GM19463 (cell line): ENCODE measurements around the gene AIP.
"Not testable (repeated sequence)": the region's sequence is repeated elsewhere in the genome, so short reads cannot be mapped to it uniquely, and the experiment has no call there.

Experiments used
- ATAC-seq: cut with Tn5 transposase; IDR thresholded peaks from one replicate; pipeline ENCODE4 v1.9.1; 2021; ENCODE audit warnings: mild to moderate bottlenecking, moderate library complexity; ENCODE audit not compliant: unreplicated experiment

AIP gene

GRCh38 chr11:67448220-67448609 is 34.6 kb upstream of the AIP start:
- ATAC-seq, result no peak

- no peak for ATAC-seq
Measured at GRCh38 chr11:67449116-67449844, 33.5 kb upstream of the AIP start.

DNA sequence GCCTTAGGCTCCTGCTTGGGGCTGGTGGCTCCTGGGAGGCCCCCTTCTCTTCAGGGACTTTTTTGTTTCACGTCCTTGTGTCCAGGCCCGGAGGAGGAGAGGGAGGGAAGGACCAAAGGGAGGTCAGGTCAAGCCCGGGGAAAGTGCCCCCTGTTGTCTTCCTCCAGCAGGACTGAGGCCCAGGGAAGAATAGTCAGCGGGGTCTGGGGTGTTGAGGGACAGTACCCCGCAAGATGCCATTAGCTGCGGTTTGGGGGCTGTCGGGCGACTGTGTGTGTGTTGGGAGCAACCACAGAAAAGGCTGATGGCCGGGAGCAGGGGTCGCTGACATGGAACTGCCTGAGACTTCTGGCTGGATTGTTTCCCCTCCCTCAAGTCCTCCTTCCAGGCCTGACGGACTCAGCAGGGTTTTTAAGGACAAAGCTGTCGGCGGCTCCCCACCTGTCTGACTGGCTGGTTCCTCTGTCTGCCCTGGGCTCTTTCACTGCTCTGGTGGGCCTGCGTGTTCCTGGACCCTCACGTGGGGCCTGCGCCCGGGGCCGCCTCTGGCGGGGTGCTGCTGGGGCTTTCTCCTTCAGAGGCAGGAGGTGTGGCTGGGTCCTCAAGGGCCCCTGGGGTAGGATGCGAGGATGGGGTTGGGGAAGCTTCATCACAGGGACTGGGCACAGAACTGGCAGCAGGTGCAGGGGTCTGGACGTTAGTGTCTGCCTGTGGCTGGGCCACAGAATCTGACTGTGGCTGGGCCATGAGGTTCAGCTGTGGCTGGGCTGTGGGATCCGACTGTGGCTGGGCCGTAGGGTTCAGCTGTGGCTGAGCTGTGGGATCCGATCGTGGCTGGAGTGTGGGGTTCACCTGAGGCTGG is 31.8 kb upstream of the AIP start:
- ATAC-seq, result no peak

- ATAC-seq, result no peak
Measured at GRCh38 chr11:67451658-67451976, 31.2 kb upstream of the AIP start.

DNA sequence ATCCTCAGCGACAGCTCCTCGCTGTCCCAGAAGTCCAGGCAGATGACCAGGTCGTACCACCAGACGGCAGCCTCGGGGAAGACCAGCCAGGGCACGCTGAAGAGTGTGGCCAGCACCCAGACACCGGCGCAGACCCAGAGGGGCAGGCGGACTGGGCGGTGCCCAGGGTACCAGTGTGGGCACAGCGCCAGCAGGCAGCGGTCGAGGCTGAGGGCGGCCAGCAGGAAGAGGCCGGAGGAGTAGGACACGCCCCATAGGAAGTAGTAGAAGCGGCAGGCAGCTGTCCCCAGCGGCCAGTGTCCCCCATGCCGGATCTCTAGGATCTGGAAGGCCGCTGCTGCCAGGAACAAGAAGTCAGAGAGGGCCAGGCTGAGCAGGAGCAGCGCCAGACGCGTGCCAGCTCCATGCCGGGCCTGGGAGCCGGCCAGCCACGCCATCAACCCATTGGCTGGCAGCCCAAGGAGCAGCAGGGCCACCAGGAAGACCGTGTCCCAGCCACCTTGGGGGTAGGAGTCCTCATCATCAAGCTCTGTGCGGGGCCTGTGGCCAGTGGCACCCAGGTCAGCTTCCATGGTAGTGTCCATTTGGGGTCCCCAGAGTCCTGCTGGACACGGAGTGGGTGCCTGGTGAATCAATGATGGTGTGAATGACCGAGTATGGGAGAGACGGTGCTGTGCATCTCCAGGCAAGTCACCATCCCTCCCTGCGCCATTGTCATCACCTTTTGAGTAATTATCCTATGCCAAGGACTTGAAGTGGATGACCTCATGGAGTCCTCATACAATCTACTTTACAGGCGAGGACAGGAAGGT is 30.5 kb upstream of the AIP start, which contains the start of gene GPR152:
GPR152 (minus strand) TSS at position 589 of the 812 bp plus-strand sequence; CDS start at position 584, 5 bp downstream.
- ATAC-seq, result no peak

GRCh38 chr11:67453816-67454732 is 28.8 kb upstream of the AIP start:
- ATAC-seq, result no peak

DNA sequence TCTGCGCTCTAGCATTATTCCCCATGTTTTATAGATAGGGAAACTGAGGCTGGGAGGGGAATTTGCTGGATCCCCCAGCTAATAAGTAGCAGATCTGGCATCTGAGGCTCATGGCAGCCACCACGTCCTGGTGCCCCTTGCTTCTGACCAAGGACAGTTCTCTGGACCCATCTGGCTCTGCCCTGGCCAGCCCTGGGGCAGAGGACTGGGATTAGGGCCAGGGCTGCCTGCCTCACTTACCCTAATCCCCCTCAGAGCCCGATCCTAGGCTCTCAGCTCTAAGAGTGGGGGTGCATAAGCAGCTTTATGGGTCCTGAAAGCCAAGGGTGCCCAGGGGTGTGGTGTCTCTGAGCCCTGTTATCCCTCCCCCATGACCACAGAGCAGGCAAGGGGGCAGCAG is 27.8 kb upstream of the AIP start, which contains the start of gene CABP4:
CABP4 (plus strand) TSS at position 301 of the 400 bp plus-strand sequence; CDS start at position 371, 70 bp downstream.
- ATAC-seq, result no peak

DNA sequence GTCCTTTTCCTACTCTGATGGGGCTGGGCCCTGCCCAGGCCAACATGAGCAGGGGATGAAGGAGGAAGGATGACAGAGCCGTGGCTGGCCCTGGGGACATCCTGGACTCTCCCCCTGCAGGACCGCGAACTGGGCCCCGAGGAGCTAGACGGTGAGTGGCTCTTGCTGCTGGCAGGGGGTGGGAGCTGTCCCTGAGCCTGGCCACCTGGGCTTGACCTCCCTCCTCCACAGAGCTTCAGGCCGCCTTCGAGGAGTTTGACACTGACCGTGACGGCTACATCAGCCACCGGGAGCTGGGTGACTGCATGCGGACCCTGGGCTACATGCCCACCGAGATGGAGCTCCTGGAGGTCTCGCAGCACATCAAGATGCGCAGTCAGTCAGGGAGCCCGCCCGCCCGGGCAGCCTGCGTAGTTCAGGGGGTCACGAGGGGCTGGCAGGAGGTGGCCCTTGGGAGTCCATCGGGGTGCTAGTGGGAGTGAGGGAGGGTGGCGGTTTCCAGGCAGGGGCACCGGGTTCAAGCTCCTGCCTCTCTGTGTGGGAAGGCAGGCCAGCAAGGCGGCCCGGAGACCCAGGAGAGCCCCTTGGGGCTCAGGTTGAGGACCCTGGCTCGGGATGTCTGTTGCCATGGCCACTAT is 26.6 kb upstream of the AIP start:
- no peak for ATAC-seq

DNA sequence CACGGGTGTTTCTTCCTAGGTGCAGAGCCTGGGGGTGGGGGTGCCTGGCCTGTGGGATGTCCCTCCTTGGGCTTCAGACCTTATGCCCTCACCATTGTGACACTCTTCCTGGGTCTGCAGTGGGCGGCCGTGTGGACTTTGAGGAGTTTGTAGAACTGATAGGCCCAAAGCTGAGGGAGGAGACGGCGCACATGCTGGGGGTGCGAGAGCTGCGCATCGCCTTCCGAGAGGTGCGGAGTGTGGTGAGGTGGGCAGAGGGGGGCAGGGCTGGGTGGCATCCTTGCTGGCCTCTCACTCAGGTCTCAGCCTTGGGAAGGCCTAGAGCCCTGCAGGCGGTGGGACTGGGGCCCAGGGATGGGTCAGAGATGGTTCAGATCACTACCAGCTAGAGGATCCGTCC is 25.4 kb upstream of the AIP start:
- ATAC-seq, result no peak

GRCh38 chr11:67458266-67458665 is 24.6 kb upstream of the AIP start:
- ATAC-seq, result no peak

DNA sequence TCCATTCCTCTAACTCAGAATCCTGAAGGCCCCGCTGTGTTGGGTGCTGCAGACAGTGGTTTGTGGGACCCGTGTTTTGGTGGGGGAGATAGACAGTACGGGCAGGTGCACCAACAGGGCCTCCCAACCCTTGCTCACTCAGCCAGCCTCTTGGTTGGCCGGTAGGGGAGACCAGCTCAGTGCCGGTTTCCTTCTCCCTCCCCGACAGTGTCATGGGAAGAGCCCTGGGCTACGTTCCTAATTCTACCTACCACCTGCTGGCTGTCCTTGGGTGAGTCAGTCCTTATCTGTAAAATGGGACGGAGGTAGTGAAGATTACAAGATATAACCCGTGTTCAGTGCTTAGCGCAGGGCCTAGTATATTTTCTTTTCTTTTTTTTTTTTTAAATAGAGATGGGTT is 19.6 kb upstream of the AIP start:
- no peak for ATAC-seq

GRCh38 chr11:67463680-67464410 is 19.0 kb upstream of the AIP start:
- ATAC-seq, result no peak

GRCh38 chr11:67464411-67465188 is 18.2 kb upstream of the AIP start:
- peak; percentile 54 for ATAC-seq

DNA sequence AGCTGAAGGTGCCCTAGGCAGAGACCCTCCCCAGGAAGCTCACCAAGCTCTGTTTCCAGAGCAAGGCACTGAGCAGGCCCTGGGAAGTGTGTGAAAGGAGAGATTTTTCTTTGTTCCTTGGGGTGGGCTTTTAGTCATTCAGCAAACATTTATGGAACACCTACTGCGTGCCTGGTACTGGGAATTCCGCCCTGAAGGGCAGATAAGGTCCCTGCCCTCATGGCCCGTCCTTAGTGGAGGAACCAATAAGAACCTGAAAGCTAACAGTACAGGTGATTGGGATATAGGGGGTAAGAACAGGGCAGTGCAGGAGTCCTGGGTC is 17.7 kb upstream of the AIP start:
- no peak for ATAC-seq

DNA sequence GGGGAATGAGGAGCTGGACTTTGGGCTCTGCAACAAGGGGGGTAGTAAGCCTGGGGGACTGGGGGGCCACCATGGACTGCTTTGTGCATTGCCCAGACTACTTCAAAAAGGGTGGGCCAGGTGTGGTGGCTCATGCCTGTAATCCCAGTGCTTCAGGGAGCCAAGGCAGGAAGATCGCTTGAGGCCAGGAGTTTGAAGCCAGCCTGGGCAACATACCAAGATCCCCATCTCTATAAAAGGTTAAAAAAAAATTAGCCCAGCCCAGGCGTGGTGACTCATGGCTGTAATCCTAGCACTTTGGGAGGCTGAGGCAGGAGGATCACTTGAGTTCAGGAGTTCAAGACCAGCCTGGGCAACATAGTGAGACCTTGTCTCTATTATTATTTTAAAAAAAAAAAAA is 17.3 kb upstream of the AIP start:
- not testable (repeated sequence) for ATAC-seq

DNA sequence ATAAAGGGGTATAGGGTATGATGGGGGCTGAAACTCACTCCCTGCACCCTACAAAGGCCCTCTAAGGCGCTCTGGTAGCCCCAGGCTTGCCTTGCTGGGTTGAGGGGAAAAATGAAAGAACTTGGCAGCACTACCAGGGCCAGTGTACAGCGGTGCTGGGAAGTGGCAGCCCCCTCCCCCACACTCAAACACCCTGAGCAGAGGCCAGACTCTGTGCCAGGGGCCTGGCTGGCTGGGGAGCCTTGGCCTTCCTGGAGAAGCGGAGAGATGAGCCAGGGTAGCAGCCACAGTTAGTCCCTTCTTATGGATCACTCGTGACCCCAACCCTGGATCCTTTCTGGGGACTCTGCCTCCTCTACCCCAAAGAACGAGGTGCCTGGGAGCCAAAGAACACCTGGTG is 16.5 kb upstream of the AIP start:
- ATAC-seq, result no peak

DNA sequence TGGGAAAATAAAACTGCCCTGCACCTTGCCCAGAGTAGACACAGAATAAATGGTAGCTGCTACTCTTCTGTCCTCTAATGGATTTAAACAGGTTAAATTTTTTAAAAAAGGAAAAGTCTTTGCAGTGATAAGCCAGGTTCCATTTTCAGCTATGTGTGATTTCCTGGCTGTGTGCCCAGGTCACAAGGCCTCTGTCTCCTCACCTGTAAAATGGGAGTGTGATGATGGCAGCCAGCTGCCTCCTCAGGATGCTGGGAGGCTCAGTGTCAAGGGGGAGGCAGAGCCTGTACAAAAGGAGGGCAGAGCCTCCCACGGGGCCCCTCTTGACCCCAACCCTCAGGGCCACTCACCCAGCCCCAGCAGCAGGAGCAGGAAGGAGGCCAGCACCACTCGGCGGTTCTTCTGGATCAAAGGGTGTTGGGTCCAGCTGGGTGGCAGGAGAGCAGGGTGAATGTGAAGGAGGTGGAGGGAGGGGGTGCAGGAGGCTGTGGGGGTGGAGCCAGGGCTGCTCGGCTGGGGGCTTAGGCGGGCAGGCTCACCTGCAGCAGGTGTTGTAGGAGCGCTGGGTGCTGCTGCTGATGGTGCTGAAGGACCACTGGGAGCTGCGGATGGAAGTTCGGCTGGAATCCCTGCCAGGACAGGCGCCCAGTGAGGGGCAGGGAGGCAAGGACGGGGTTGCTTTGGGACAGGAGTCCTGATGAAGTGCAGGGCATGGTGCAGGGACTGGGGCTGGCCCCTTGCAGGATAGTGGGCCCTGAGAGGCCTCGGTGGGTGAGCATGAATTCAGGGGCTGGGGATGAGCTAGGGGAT is 15.7 kb upstream of the AIP start:
- no peak for ATAC-seq

DNA sequence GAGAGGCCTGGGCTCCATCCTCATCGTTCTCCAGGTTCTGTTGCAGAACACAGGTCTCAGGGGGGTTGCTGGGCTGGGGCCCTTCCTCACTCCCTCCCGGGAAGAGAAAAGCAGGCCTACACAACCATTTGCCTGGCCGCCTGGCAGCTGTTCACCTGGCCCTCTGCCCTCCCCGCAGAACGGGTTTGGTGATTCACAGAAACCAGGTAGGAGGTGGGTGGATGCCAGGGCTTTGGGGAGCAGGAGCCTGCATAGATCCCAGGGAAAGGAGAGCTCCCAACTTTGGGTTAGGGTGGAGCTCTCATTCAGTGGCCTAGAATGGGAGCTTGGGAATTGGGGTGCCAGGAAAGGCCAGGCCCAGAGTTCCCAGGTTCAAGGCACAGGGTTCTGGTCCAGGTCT is 14.8 kb upstream of the AIP start:
- ATAC-seq, result no peak
